ENCODE measurements around the gene SIL1. TPM values are rescaled to one million over a fixed set of nuclear protein-coding genes. Genes with fewer than 3 reads are reported as not detected.
"Not testable (repeated sequence)": the region's sequence is repeated elsewhere in the genome, so short reads cannot be mapped to it uniquely, and the experiment has no call there.

Gene SIL1
- total RNA-seq, 1 experiment from 2014 or later: 46.5 TPM

GRCh38 chr5:139223481-139223880 lies 25.3 kb upstream of the SIL1 start:
- no peaks in the 10 kb centered on the region for H3F3A ChIP-seq (ENCODE audit: insufficient read depth, low read depth)
- no peak overlapping the region for H3K27ac ChIP-seq
- POLR2A ChIA-PET (ENCODE audit: unreplicated experiment): no interaction called here
- no peaks in the 10 kb centered on the region for H3K9me3 ChIP-seq (ENCODE audit: insufficient read depth, low read depth)
- no peaks in the 10 kb centered on the region for H3K79me2 ChIP-seq (ENCODE audit: low read depth)
- no peaks in the 10 kb centered on the region for H4K20me1 ChIP-seq (ENCODE audit: insufficient read depth)
- no peaks in the 10 kb centered on the region for H3K9me2 ChIP-seq (ENCODE audit: insufficient read depth)
- CTCF ChIA-PET: no interaction called here
- no peaks in the 10 kb centered on the region for H3K36me3 ChIP-seq (ENCODE audit: low read depth)
- H3K4me1 ChIP-seq (replicated peaks; ENCODE audit: insufficient read depth): no peaks in the 10 kb centered on the region
- intact Hi-C loops (cut with micrococcal nuclease; ENCODE audit: unreplicated experiment): no loop called here
- no TSS peak for BruUV-seq (replicated peaks)
- no peak for DNase-seq
- no peak overlapping the region for H3K4me3 ChIP-seq
- H3K4me2 ChIP-seq: no peak overlapping the region
- H3K27me3 ChIP-seq (ENCODE audit: insufficient read depth, low read depth): no peaks in the 10 kb centered on the region
- TF ChIP-seq EZH2 (IDR thresholded peaks at IDR 0.05; ENCODE audit: low read depth) (no peak), CTCF (conservative IDR thresholded peaks at IDR 0.05) (no peak)
- H2AFZ ChIP-seq: no peak overlapping the region

- Histone ChIP-seq H3K4me2 (no peak overlapping the region), H3K4me3 (no peak overlapping the region), H3K9me3 (ENCODE audit: insufficient read depth, low read depth) (no peaks in the 10 kb centered on the region), H3F3A (ENCODE audit: insufficient read depth, low read depth) (no peaks in the 10 kb centered on the region), H3K27ac (no peak overlapping the region), H3K79me2 (ENCODE audit: low read depth) (no peaks in the 10 kb centered on the region), H3K27me3 (ENCODE audit: insufficient read depth, low read depth) (no peaks in the 10 kb centered on the region), H4K20me1 (ENCODE audit: insufficient read depth) (no peaks in the 10 kb centered on the region), H2AFZ (no peak overlapping the region), H3K4me1 (replicated peaks; ENCODE audit: insufficient read depth) (no peaks in the 10 kb centered on the region), H3K9me2 (ENCODE audit: insufficient read depth) (no peaks in the 10 kb centered on the region), H3K36me3 (ENCODE audit: low read depth) (no peaks in the 10 kb centered on the region)
- intact Hi-C loops (cut with micrococcal nuclease; ENCODE audit: unreplicated experiment): no loop called here
- ChIA-PET CTCF (no interaction called here), POLR2A (ENCODE audit: unreplicated experiment) (interaction anchor here (0.5 kb wide), 1 partner anchor 547 kb away, joined by 5 read pairs; no protein-coding TSS in a partner anchor)
- no peak for DNase-seq
- TF ChIP-seq CTCF (conservative IDR thresholded peaks at IDR 0.05) (no peak), EZH2 (IDR thresholded peaks at IDR 0.05; ENCODE audit: low read depth) (no peak)
- BruUV-seq (replicated peaks): no TSS peak
These were observed 24.2 kb upstream of the SIL1 start for GRCh38 chr5:139222346-139222745.

DNA sequence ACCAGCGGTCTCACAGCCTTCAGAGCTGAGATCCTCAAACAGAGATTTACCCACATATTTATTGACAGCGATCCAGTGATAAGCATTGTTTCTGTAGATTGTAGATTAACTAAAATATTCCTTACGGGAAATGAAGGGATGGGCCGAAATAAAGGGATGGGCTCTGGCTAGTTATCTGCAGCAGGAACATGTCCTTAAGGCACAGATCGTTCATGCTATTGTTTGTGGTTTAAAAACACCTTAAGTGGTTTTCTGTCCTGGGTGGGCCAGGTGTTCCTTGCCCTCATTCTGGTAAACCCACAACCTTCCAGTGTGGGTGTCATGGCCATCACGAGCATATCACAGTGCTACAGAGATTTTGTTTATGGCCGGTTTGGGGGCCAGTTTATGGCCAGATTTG lies 19.9 kb upstream of the SIL1 start:
- CTCF ChIA-PET; POLR2A ChIA-PET (ENCODE audit: unreplicated experiment); H3K27me3 ChIP-seq (ENCODE audit: insufficient read depth, low read depth); H3K4me2 ChIP-seq; H3F3A ChIP-seq (ENCODE audit: insufficient read depth, low read depth); BruUV-seq (replicated peaks); H3K36me3 ChIP-seq (ENCODE audit: low read depth); H3K4me1 ChIP-seq (replicated peaks; ENCODE audit: insufficient read depth); H3K4me3 ChIP-seq; H2AFZ ChIP-seq; DNase-seq; H3K9me3 ChIP-seq (ENCODE audit: insufficient read depth, low read depth); intact Hi-C loops (cut with micrococcal nuclease; ENCODE audit: unreplicated experiment); H3K79me2 ChIP-seq (ENCODE audit: low read depth); H4K20me1 ChIP-seq (ENCODE audit: insufficient read depth); H3K9me2 ChIP-seq (ENCODE audit: insufficient read depth); H3K27ac ChIP-seq: not testable (repeated sequence)
